Upper lobe of left lung (tissue), 4 donors: ENCODE measurements around the gene ANAPC7.

ENCODE experiments used
- CTCF ChIP-seq, 6 experiments: fragments of 450-650 bp in 4 of 6; fragments of 200-600 bp in 2 of 6; sonication (generic) in 2 of 6; IDR thresholded peaks; one replicate each; pipeline ENCODE4 v1.5.1; 2016 to 2019; ENCODE audit warnings: antibody characterized with exemption in 6 of 6
- EP300 ChIP-seq, 4 donors: sonication (generic); formaldehyde crosslinking; IDR thresholded peaks; one replicate each; pipeline ENCODE4 v1.5.1; 2017; ENCODE audit warnings: antibody characterized with exemption in 4 of 4, control low read depth in 2 of 4
- POLR2A ChIP-seq, 4 donors: fragments of 450-650 bp; IDR thresholded peaks; one replicate each; pipeline ENCODE4 v1.5.1; 2016 to 2017; ENCODE audit warnings: antibody characterized with exemption in 4 of 4, mild to moderate bottlenecking in 2 of 4
- POLR2AphosphoS5 ChIP-seq, 2 donors: sonication (generic); formaldehyde crosslinking; IDR thresholded peaks; one replicate each; pipeline ENCODE4 v1.5.1; 2017; ENCODE audit warnings: antibody characterized with exemption in 2 of 2

- TF ChIP-seq CTCF (IDR thresholded peaks at IDR 0.05), result no peak
- no peak for TF ChIP-seq POLR2A (IDR thresholded peaks at IDR 0.05)
- TF ChIP-seq POLR2AphosphoS5 (IDR thresholded peaks at IDR 0.05), result no peak
- no peak for TF ChIP-seq EP300 (IDR thresholded peaks at IDR 0.05)
Observed at GRCh38 chr12:110372056-110372425, 31.5 kb downstream of the ANAPC7 start.
